Endodermal cell (in vitro differentiated cells): ENCODE measurements around the gene ATP10B. TPM values are rescaled to one million over a fixed set of nuclear protein-coding genes. Genes with fewer than 3 reads are reported as not detected.
"Not testable (repeated sequence)": the region's sequence is repeated elsewhere in the genome, so short reads cannot be mapped to it uniquely, and the experiment has no call there.

ENCODE experiments used
- DNase-seq: peaks from one replicate; pipeline ENCODE4 v3.0.0-alpha.2; 2017
- H3K27ac ChIP-seq: 2 replicates; pipeline ENCODE4 v1.5.1; 2013; ENCODE audit warnings: mild to moderate bottlenecking, low read depth, low read length, moderate library complexity
- H3K27me3 ChIP-seq: 2 replicates; pipeline ENCODE4 v1.6.1; 2013; ENCODE audit warnings: mild to moderate bottlenecking, low read length, moderate library complexity; ENCODE audit not compliant: insufficient read depth, control insufficient read depth, poor library complexity, severe bottlenecking
- H3K36me3 ChIP-seq: 2 replicates; pipeline ENCODE4 v1.7.0; 2013; ENCODE audit warnings: mild to moderate bottlenecking, low read length, moderate library complexity; ENCODE audit not compliant: control insufficient read depth, insufficient read depth
- H3K4me1 ChIP-seq: one replicate; pipeline ENCODE4 v1.7.0; 2013; ENCODE audit warnings: low read length; ENCODE audit not compliant: control insufficient read depth, insufficient read depth
- H3K4me3 ChIP-seq: 2 replicates; pipeline ENCODE4 v1.5.1; 2013; ENCODE audit warnings: mild to moderate bottlenecking, low read length, moderate library complexity
- H3K9ac ChIP-seq: 2 replicates; pipeline ENCODE4 v1.6.1; 2013; ENCODE audit warnings: mild to moderate bottlenecking, low read length, moderate library complexity; ENCODE audit not compliant: poor library complexity, severe bottlenecking; ENCODE audit errors: extremely low read depth
- H3K9me3 ChIP-seq: 2 replicates; pipeline ENCODE4 v1.6.1; 2013; ENCODE audit warnings: mild to moderate bottlenecking, low read length, moderate library complexity; ENCODE audit not compliant: control insufficient read depth
- H3K27ac Mint-ChIP-seq: 2 replicates; pipeline ENCODE4 v1.8.0; 2020; ENCODE audit warnings: mixed read lengths
- H3K27me3 Mint-ChIP-seq: 2 replicates; pipeline ENCODE4 v1.8.0; 2021; ENCODE audit warnings: mild to moderate bottlenecking, mixed read lengths; ENCODE audit not compliant: insufficient read depth
- H3K36me3 Mint-ChIP-seq: 2 replicates; pipeline ENCODE4 v1.8.0; 2020; ENCODE audit warnings: low read depth, mixed read lengths
- H3K4me1 Mint-ChIP-seq: 2 replicates; pipeline ENCODE4 v1.8.0; 2020; ENCODE audit warnings: mixed read lengths
- H3K4me3 Mint-ChIP-seq: 2 replicates; pipeline ENCODE4 v1.8.0; 2020; ENCODE audit warnings: mild to moderate bottlenecking, moderate library complexity, mixed read lengths
- H3K9me3 Mint-ChIP-seq: 2 replicates; pipeline ENCODE4 v1.8.0; 2020; ENCODE audit warnings: mild to moderate bottlenecking, mixed read lengths
- CTCF ChIP-seq: fragments of 200-600 bp; sonication (generic); conservative IDR thresholded peaks from 2 replicates; pipeline ENCODE4 v1.5.0; 2021; ENCODE audit warnings: antibody characterized with exemption, mild to moderate bottlenecking
- WGBS, 2 experiments: methylation state at CpG; one replicate each; pipeline versions ENCODE4 v1.1.5 to v1.1.7; 2013; ENCODE audit warnings: missing lambda C conversion rate in 2 of 2, mixed read lengths in 1 of 2; ENCODE audit not compliant: insufficient coverage in 1 of 2, insufficient read length in 1 of 2; 5-methylcytosine and 5-hydroxymethylcytosine counted together
- total RNA-seq, 2 donors: library from RNA; stranded (reverse); fragmentation: NEBNext Ultra II Directional in 1 of 2; extraction: Animal tissue kit (Norgen Biotek cat#: 25700) in 1 of 2; gene quantifications; 2 replicates in 1 of 2; 3 replicates in 1 of 2; pipeline ENCODE4 v1.2.1, GENCODE V29; 2021

Gene ATP10B
- total RNA-seq, 2 donors from 2014 or later = 0.15 to 0.38 TPM

- Mint-ChIP-seq H3K4me3 (no peak overlapping the region), H3K27me3 (no peaks in the 10 kb centered on the region), H3K4me1 (peaks cover 14% of the 10 kb centered on the region), H3K9me3 (peaks cover 3% of the 10 kb centered on the region), H3K27ac (no peak overlapping the region), H3K36me3 (no peaks in the 10 kb centered on the region)
- DNase-seq = no peak
- Histone ChIP-seq H3K36me3 (no peaks in the 10 kb centered on the region), H3K9ac (no peak overlapping the region), H3K4me3 (no peak overlapping the region), H3K4me1 (peaks cover 7% of the 10 kb centered on the region), H3K9me3 (no peaks in the 10 kb centered on the region), H3K27me3 (no peaks in the 10 kb centered on the region), H3K27ac (no peak overlapping the region)
- no peak for TF ChIP-seq CTCF
- 73 to 90% methylated on average over 2 to 3 of the region's 3 CpGs for WGBS, 2 experiments
Observed at GRCh38 chr5:160887780-160888179, 35.8 kb upstream of the ATP10B start.

GRCh38 chr5:160873560-160874200 is 21.7 kb upstream of the ATP10B start:
- H3K4me3 Mint-ChIP-seq = peak overlapping the region; percentile 80
- 16 to 28% methylated on average over 12 to 18 of the region's 21 CpGs for WGBS, 2 experiments
- peaks cover 15% of the 10 kb centered on the region for H3K4me1 Mint-ChIP-seq
- not testable (repeated sequence) for H3K4me1 ChIP-seq, H3K27ac ChIP-seq, H3K27me3 ChIP-seq, H3K9me3 ChIP-seq, H3K9ac ChIP-seq, H3K27me3 Mint-ChIP-seq, H3K36me3 Mint-ChIP-seq, H3K36me3 ChIP-seq, H3K9me3 Mint-ChIP-seq
- peak overlapping the region; percentile 70 for H3K4me3 ChIP-seq
- DNase-seq = peak; percentile 55
- peak overlapping the region; percentile 92 for H3K27ac Mint-ChIP-seq

- 0 to 52% methylated on average over 1 to 3 of the region's 4 CpGs for WGBS, 2 experiments
- Histone ChIP-seq H3K36me3 (no peaks in the 10 kb centered on the region), H3K9ac (no peak overlapping the region), H3K4me1 (no peaks in the 10 kb centered on the region), H3K27ac (no peak overlapping the region), H3K9me3 (no peaks in the 10 kb centered on the region), H3K27me3 (no peaks in the 10 kb centered on the region), H3K4me3 (no peak overlapping the region)
- Mint-ChIP-seq H3K36me3 (no peaks in the 10 kb centered on the region), H3K9me3 (no peaks in the 10 kb centered on the region), H3K27ac (no peak overlapping the region), H3K4me3 (no peak overlapping the region), H3K27me3 (peaks cover 5% of the 10 kb centered on the region), H3K4me1 (peaks cover 15% of the 10 kb centered on the region)
- no peak for DNase-seq
- no peak for TF ChIP-seq CTCF
Observed at GRCh38 chr5:160869989-160870521, 18.0 kb upstream of the ATP10B start.
